ENCODE data around the gene ITGA5. TPM values are rescaled to one million over a fixed set of nuclear protein-coding genes. Genes with fewer than 3 reads are reported as not detected.

ITGA5 gene
- total RNA-seq, 1 experiment from 2014 or later: 96.8 TPM

GRCh38 chr12:54417712-54418440 lies 1.2 kb downstream of the ITGA5 start:
- H3K9me3 ChIP-seq (ENCODE audit: low read depth, low read length, poor library complexity, severe bottlenecking): no peaks in the 10 kb centered on the region
- H3K36me3 ChIP-seq (ENCODE audit: insufficient read depth, low read length, poor library complexity, severe bottlenecking): no peaks in the 10 kb centered on the region
- no peak for TF ChIP-seq EZH2 (IDR thresholded peaks at IDR 0.05; ENCODE audit: borderline replicate concordance, low read depth, low read length, poor library complexity, severe bottlenecking)
- DNase-seq (ENCODE audit: low spot score): no peak
- peak overlapping the region; percentile 90 for H3K27ac ChIP-seq (ENCODE audit: low read depth, low read length, poor library complexity, severe bottlenecking)
- ChIA-PET CTCF (interaction anchor here (0.6 to 2.4 kb wide), 6 partner anchors 14 to 1935 kb away, joined by 3 to 9 read pairs (median 5); no protein-coding TSS in a partner anchor), POLR2A (ENCODE audit: low non-redundant PET) (interaction anchor here (0.7 kb wide), 1 partner anchor 83 kb away, joined by 4 read pairs; no protein-coding TSS in a partner anchor)
- H3K27me3 ChIP-seq (replicated peaks; ENCODE audit: insufficient read depth, low read depth, low read length, poor library complexity): no peaks in the 10 kb centered on the region
- peaks cover 58% of the 10 kb centered on the region for H3K4me1 ChIP-seq (ENCODE audit: insufficient read depth, low read length, poor library complexity, severe bottlenecking)
- H3K4me3 ChIP-seq (ENCODE audit: low read depth, low read length, poor library complexity, severe bottlenecking): peak overlapping the region; percentile 94
- TSS peak; percentile 25 for BruUV-seq (replicated peaks)
- intact Hi-C loops (cut with micrococcal nuclease; ENCODE audit: unreplicated experiment): no loop called here

DNA sequence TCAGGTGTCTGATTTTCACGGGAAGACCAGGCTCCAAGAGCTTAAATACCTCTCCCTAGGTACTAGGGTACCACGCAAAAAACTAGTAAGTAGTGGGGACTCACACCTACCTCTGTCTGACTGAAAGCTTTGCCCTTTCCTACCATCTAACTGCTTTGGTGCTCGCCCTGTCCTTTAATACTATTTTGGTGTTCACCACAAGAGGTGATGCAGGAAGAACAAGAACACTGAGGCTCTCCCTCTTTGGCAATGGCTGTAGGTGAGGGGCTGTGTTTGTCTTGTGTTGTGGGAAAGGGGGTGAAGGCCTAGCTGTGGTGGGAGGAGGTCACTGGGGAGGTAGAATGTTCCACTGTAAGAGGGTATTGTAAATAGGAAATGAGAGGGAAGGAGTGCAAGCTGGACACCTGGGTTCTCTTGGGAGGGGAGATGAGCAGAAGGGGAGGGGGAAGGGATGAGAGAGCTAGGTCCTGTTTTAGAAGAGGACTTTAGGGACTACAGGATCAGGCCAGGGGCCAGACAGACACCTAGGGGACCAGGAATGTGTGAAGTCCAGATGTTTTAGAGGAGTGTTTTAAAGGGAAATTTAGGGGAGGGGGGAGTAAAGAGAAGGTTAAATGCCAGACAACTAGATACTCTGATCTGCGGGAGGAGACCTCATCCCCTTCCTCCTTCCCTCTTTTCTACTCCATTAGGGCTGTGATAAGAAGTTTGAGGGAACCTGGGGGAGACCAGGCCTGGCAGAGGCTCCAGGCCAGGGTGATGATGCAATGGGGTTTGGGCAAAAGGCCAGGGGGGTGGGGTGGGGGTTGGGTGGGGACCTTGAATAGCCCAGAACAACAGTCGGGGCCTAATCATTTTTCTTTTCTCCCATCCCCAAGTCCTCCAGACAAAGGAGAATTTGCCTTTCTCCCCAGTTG lies 2.1 kb downstream of the ITGA5 start:
- DNase-seq (ENCODE audit: low spot score): no peak
- ChIA-PET POLR2A (ENCODE audit: low non-redundant PET) (interaction anchor here (0.5 to 0.6 kb wide), 2 partner anchors 64 to 149 kb away, joined by 4 to 13 read pairs; no protein-coding TSS in a partner anchor), CTCF (interaction anchor here (0.6 to 2.4 kb wide), 4 partner anchors 17 to 46 kb away, joined by 5 to 10 read pairs (median 8); no protein-coding TSS in a partner anchor)
- Histone ChIP-seq H3K4me3 (ENCODE audit: low read depth, low read length, poor library complexity, severe bottlenecking) (peak overlapping the region; percentile 94), H3K27me3 (replicated peaks; ENCODE audit: insufficient read depth, low read depth, low read length, poor library complexity) (no peaks in the 10 kb centered on the region), H3K4me1 (ENCODE audit: insufficient read depth, low read length, poor library complexity, severe bottlenecking) (peaks cover 68% of the 10 kb centered on the region), H3K27ac (ENCODE audit: low read depth, low read length, poor library complexity, severe bottlenecking) (peak overlapping the region; percentile 90), H3K36me3 (ENCODE audit: insufficient read depth, low read length, poor library complexity, severe bottlenecking) (no peaks in the 10 kb centered on the region), H3K9me3 (ENCODE audit: low read depth, low read length, poor library complexity, severe bottlenecking) (no peaks in the 10 kb centered on the region)
- BruUV-seq (replicated peaks): no TSS peak
- no peak for TF ChIP-seq EZH2 (IDR thresholded peaks at IDR 0.05; ENCODE audit: borderline replicate concordance, low read depth, low read length, poor library complexity, severe bottlenecking)
- TF ChIP-seq, protein P1, sequence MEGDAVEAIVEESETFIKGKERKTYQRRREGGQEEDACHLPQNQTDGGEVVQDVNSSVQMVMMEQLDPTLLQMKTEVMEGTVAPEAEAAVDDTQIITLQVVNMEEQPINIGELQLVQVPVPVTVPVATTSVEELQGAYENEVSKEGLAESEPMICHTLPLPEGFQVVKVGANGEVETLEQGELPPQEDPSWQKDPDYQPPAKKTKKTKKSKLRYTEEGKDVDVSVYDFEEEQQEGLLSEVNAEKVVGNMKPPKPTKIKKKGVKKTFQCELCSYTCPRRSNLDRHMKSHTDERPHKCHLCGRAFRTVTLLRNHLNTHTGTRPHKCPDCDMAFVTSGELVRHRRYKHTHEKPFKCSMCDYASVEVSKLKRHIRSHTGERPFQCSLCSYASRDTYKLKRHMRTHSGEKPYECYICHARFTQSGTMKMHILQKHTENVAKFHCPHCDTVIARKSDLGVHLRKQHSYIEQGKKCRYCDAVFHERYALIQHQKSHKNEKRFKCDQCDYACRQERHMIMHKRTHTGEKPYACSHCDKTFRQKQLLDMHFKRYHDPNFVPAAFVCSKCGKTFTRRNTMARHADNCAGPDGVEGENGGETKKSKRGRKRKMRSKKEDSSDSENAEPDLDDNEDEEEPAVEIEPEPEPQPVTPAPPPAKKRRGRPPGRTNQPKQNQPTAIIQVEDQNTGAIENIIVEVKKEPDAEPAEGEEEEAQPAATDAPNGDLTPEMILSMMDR (conservative IDR thresholded peaks at IDR 0.05; ENCODE audit: low read depth, low read length): no peak
- intact Hi-C loops (cut with micrococcal nuclease; ENCODE audit: unreplicated experiment): no loop called here

GRCh38 chr12:54415221-54415929 lies 3.7 kb downstream of the ITGA5 start:
- intact Hi-C loops (cut with micrococcal nuclease; ENCODE audit: unreplicated experiment): no loop called here
- H3K27me3 ChIP-seq (replicated peaks; ENCODE audit: insufficient read depth, low read depth, low read length, poor library complexity): no peaks in the 10 kb centered on the region
- TF ChIP-seq, protein P1 (conservative IDR thresholded peaks at IDR 0.05; ENCODE audit: low read depth, low read length): 0 out of 2 replicates have a peak, but pooled peaks have one; percentile 14
- no peak for TF ChIP-seq EZH2 (IDR thresholded peaks at IDR 0.05; ENCODE audit: borderline replicate concordance, low read depth, low read length, poor library complexity, severe bottlenecking)
- H3K27ac ChIP-seq (ENCODE audit: low read depth, low read length, poor library complexity, severe bottlenecking): peak overlapping the region; percentile 58
- no peak overlapping the region for H3K4me3 ChIP-seq (ENCODE audit: low read depth, low read length, poor library complexity, severe bottlenecking)
- no TSS peak for BruUV-seq (replicated peaks)
- no peaks in the 10 kb centered on the region for H3K36me3 ChIP-seq (ENCODE audit: insufficient read depth, low read length, poor library complexity, severe bottlenecking)
- no peak for DNase-seq (ENCODE audit: low spot score)
- POLR2A ChIA-PET (ENCODE audit: low non-redundant PET): interaction anchor here (1.0 kb wide), 1 partner anchor 16 kb away, joined by 5 read pairs; no protein-coding TSS in a partner anchor
- H3K4me1 ChIP-seq (ENCODE audit: insufficient read depth, low read length, poor library complexity, severe bottlenecking): peaks cover 70% of the 10 kb centered on the region
- CTCF ChIA-PET: interaction anchor here (0.5 to 2.1 kb wide), 4 partner anchors 11 to 84 kb away, joined by 3 to 10 read pairs (median 4); no protein-coding TSS in a partner anchor
- no peaks in the 10 kb centered on the region for H3K9me3 ChIP-seq (ENCODE audit: low read depth, low read length, poor library complexity, severe bottlenecking)

Data from A673 (cell line).